ENCODE measurements around the gene MYPN.

The MYPN gene

GRCh38 chr10:68096913-68097516, 12.3 kb upstream of the MYPN start:
- DNase-seq (ENCODE audit: low read depth), result no peak

DNA sequence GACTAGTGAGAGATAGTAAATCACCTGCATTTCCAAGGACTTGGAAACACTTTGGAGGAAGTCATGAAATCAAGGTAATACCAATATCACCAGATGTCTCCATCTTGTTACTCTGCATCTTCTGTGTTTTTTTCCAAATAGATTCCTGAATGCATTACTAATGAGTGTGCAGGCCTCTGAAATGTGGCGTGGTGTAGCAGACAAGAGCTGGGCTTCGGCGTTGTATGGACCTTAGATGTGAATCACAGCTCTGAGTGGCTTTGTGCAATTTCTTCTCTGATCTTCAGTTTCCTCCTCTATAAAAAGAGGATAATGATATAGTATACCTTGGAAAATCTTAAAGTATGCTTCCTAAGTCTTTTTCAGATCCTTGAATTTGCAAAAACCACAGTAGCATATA, 9.6 kb upstream of the MYPN start:
- DNase-seq (ENCODE audit: low read depth), result no peak

DNA sequence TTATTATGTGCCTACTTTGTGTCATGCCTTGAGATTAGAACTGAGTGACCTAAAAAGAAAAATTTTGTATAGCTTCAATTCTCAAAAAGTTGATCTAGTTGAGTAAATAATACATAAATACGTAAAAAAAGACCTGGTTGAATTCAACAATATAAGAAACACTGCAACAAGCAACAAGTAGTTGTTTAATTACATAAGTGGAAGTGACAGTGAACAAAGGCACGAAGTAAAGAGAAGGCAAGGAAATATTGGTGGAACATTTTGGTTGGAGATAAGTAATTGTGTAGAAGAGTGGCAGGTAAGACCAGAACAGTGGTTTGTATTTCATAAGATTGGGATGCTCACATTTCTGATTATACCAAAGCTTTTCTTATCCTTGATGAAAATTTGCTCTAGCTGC, 8.2 kb upstream of the MYPN start:
- DNase-seq (ENCODE audit: low read depth), result no peak

DNA sequence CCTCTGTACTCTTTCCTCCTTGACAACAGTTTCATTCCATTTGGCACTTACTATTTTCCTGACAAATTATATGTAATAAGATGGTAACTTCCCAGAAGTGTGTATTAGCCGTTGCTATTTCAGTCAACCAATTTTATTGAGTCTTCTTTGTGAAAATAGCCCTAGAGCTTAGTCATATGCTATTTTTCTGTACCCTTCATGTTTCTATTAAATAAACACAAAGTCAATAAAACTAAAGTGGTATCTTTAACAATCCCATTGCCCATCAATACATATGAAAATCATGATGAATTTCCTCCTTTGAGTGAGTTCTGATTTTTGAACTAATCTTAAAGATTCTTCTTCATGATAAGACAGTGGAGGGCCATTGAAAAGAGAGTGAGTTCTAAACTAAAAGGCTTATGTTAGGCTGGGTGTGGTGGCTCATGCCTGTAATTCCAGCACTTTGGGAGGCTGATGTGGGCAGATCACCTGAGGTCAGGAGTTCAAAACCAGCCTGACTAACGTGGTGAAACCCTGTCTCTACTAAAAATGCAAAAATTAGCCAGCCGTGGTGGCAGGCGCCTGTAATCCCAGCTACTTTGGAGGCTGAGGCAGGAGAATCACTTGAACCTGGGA, 5.9 kb upstream of the MYPN start:
- no peak for DNase-seq (ENCODE audit: low read depth)

DNA sequence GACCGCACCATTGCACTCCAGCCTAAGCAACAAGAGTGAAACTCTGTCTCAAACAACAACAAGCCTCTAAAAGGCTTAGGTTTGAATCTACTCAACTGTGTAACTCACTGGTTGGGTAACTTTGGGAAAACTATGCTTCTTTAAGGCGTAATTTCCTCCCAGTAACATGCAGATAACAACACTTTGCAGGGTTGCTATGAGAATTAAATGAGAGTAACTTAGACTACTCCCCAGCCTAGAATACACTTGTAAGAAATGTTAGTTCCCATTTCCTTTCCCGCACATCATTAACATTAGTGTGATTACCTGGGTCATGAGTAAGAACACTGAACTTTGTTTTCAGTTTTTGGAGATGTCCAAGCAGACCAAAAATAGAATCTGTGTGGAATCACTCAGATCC, 5.4 kb upstream of the MYPN start:
- no peak for DNase-seq (ENCODE audit: low read depth)

- no peak for DNase-seq (ENCODE audit: low read depth)
These were observed 3.5 kb upstream of the MYPN start for GRCh38 chr10:68105820-68106219.

DNA sequence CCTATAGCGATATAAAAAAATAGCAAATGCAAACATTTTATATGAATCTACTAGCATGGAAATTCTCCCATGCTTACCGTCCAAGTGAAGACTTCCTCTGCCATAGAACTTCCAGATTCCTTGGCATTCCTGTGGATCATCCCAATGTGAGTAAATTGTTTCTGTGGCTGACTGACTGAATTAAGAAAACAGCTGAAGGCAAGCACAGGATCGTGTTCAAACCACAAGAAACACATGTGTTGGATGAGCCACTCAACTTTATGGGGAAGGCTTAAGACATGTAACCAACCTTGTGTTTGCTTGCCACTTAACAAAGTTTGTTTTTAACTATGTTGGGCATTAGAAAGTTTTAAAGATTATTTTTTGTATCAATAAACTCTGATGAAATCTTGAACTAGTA, 2.6 kb upstream of the MYPN start:
- DNase-seq (ENCODE audit: low read depth), result no peak

- no peak for DNase-seq (ENCODE audit: low read depth)
These were observed 1.6 kb upstream of the MYPN start for GRCh38 chr10:68107651-68108050.

- no peak for DNase-seq (ENCODE audit: low read depth)
These were observed 1.2 kb upstream of the MYPN start for GRCh38 chr10:68108051-68108450.

GRCh38 chr10:68108653-68109052, 635 bp upstream of the MYPN start:
- DNase-seq (ENCODE audit: low read depth), result no peak

DNA sequence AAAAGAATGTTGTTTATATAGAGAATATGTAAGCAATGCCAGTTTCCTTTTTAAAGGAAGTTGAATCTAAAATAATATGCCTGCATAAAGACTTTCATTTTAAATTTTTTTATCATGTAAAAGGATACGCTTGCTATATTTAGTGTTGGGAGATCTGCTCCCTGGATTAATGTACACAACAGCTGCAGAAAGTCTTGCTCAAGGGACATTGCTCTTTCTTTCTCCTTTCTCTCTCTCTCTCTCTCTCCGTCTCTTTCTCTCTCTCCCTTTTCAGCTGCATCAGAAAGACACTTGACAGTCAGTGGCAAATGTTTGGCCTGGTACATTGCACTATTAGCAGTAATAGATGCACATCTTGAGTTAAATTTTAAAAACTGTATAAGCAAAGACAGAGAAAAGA, 739 bp downstream of the MYPN start:
- no peak for DNase-seq (ENCODE audit: low read depth)

DNA sequence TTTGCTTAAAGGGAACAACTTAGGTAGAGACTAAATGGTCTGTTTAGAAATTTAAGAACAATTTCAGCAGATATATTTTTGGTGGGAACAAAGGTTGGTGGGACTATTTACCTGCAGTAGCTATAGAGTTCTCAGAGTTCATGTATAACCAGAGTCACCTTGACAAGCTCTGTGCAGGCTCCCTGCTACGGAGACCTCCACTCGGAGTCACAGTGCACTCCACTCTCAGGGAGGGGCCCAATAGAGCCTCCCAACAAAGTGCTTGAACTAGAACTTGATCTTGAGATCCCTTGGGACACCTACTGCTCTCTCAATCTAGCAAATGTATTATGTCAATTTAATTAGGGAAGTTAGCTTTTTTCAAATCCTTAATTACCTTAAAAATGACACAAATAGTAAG, 2.3 kb downstream of the MYPN start:
- DNase-seq (ENCODE audit: low read depth), result no peak

DNA sequence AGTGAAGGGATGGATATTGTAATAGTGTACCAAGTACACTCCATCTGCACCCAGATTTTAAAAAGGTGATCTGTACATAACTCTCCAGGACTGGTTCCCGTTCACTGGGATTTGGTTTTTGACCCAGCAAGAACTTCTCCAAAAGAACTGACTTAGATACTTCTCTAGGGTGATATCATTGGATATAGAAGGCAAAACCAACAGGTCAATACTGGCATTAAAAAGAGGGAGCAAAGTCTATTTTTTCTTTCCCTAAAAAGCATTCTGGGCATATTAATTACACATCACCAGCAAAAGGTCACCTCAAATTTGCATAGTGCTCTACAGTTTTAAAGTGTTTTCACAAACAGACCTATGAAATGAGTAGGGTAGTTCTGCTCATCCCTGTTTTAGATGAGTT, 3.5 kb downstream of the MYPN start:
- no peak for DNase-seq (ENCODE audit: low read depth)

GRCh38 chr10:68118657-68119056, 9.4 kb downstream of the MYPN start:
- no peak for DNase-seq (ENCODE audit: low read depth)

- no peak for DNase-seq (ENCODE audit: low read depth)
These were observed 11.9 kb downstream of the MYPN start for GRCh38 chr10:68121020-68121743.

DNA sequence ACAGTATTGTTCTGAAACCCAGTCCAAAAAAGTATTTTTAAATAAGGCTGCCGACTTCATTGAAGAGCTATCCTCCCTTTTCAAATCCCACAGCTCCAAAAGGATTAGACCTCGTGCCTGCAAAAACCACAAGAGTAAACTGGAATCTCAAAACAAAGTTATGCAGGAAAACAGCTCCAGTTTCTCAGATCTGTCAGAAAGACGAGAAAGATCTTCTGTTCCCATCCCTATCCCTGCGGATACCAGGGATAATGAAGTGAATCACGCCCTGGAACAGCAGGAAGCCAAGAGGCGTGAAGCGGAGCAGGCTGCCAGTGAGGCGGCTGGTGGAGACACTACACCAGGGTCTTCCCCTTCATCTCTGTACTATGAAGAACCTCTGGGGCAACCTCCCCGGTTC, 12.6 kb downstream of the MYPN start:
- no peak for DNase-seq (ENCODE audit: low read depth)

DNA sequence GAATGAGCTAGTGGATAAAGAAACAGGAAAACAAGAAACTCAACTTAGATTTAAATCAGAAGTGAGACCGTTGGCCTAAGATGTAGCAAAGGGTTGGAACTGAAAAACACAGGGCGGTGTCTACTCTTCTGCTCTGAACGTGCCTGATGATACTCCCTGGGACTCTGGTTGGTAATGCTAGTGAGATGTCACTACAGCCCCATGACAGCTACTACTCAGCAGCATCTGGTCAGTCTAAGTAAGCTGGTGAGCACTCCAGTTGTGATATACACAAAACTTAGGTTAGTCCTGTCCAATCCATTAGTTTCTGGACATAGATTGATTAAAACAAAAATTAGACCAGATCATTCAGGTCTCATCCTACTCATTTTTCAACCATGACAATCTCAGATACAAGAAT, 15.4 kb downstream of the MYPN start:
- no peak for DNase-seq (ENCODE audit: low read depth)

- no peak for DNase-seq (ENCODE audit: low read depth)
These were observed 16.5 kb downstream of the MYPN start for GRCh38 chr10:68125772-68126171.

GRCh38 chr10:68128015-68128414, 18.7 kb downstream of the MYPN start:
- DNase-seq (ENCODE audit: low read depth), result no peak

DNA sequence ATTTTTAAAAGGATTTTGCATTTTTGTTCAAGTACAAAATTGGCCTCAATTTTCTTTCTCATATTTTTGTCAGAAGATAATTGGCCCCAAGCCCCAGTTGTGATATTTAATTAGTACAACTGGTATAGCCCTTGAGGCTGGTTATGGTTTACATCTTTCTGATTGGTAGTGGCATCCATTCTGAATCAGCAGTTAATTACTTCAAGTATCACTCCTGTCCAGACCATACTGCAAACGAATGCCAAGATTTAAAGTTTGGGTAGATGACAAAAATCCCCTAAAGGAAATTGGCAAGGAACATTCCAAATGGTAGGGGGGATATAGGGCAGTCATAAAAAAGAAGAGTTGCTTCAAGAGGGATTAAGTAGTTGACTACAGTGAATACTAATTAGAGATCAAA, 23.1 kb downstream of the MYPN start:
- no peak for DNase-seq (ENCODE audit: low read depth)

DNA sequence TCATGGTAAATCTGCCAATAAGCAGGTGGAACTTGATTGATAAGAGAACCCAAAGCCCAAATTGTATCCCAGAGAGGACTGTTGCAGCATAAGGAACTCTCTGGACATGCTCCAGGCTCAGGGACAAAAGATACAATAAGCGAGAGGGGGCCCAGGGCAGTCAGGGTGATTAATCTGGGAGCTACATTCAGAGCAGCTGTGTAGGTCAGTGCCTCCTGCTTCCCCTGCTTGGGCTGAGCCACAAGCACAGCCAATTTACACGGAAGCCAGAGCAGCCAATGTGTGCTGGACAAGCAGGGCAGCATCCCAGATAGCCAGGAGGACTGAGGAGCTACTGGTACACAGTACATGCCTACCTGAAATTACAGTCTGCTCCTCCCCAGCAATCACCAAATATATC, 24.2 kb downstream of the MYPN start:
- no peak for DNase-seq (ENCODE audit: low read depth)

GRCh38 chr10:68135362-68135761, 26.1 kb downstream of the MYPN start:
- DNase-seq (ENCODE audit: low read depth), result no peak

- no peak for DNase-seq (ENCODE audit: low read depth)
These were observed 26.9 kb downstream of the MYPN start for GRCh38 chr10:68135922-68136792.

All from activated T-cell treated with anti-CD3 and anti-CD28 coated beads for 24 hours (primary cell).